ENCODE measurements around the gene UNC80.

DNA sequence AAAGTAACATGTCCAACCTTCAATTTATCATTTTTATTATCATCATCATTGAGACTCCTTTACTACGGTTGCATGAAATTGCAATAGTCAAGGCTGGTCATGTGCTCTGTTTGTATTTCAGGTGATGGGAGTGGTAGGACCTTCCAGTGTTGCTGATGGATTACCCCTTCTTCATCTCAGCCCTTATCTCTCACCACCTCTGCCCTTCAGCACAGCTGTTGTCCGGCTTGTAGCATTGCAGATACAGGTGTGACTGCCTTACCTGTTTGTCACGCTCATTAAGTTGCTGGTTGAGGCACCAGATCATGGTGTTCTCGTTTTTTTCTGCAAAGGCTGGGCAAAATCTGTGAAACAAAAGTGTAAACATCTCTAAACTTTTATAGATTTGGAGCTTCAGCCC lies 199.1 kb downstream of the UNC80 start:
- TF ChIP-seq, protein P1, sequence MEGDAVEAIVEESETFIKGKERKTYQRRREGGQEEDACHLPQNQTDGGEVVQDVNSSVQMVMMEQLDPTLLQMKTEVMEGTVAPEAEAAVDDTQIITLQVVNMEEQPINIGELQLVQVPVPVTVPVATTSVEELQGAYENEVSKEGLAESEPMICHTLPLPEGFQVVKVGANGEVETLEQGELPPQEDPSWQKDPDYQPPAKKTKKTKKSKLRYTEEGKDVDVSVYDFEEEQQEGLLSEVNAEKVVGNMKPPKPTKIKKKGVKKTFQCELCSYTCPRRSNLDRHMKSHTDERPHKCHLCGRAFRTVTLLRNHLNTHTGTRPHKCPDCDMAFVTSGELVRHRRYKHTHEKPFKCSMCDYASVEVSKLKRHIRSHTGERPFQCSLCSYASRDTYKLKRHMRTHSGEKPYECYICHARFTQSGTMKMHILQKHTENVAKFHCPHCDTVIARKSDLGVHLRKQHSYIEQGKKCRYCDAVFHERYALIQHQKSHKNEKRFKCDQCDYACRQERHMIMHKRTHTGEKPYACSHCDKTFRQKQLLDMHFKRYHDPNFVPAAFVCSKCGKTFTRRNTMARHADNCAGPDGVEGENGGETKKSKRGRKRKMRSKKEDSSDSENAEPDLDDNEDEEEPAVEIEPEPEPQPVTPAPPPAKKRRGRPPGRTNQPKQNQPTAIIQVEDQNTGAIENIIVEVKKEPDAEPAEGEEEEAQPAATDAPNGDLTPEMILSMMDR (IDR thresholded peaks at IDR 0.05; ENCODE audit: poor library complexity) = no peak
- TF ChIP-seq EZH2 (IDR thresholded peaks at IDR 0.05; ENCODE audit: borderline replicate concordance) (no peak), EZH2phosphoT487 (IDR thresholded peaks at IDR 0.05; ENCODE audit: low read depth, severe bottlenecking, unreplicated experiment) (no peak)

All from hepatocyte (in vitro differentiated cells).